ENCODE data around the gene KLHL6. TPM values are rescaled to one million over a fixed set of nuclear protein-coding genes. Genes with fewer than 3 reads are reported as not detected.

The KLHL6 gene
- total and polyA plus RNA-seq, 8 donors, result 0.19 to 4.6 (median 0.31) TPM

DNA sequence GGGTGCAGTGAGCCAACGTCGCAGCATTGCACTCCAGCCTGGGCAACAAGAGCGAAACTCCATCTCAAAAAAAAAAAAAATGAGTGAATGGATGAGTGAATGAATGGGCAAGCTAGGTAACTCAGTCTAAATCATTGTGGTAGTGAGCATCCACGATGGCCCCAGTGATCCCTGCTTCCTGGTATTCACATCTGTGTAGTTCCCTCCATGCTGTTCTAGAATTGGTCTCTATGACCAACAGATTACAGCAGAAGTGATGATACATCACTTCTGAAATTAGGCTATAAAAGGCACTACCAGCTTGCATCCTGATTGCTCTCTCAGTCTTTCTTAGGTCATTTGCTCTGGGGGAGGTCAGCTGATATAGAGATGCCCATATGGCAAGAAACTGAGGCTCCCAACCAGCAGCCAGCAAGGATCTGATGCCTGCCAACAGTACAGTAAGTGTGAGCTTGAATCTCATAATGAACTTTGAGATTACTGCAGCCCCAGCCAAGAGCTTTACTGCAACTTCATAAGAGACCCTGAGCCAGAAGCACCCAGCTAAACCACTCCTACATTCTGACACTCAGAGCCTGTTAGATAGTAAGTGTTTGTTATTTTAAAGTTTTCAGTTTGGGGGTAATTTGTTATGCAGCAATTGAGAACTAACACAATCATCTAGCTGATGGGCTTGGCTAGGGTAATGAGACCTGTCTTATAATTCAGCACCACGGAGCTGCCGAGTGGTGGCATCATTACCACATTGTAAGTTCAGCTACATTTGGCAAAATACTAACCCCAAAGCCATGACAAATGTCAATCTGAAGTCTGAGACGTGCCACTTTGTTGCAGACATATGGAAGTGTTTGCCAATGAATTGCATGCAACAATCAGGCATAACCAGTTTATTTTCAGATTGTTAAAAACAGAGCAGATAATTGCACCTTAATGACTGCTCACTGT is 53.0 kb downstream of the KLHL6 start:
- FAIRE-seq (no peak), DNase-seq (no peak), ATAC-seq (no peak)
- intact Hi-C loops (cut with DNase I), result no loop called here
- H3K27me3 ChIP-seq, result no peaks in the 10 kb centered on the region
- no peaks in the 10 kb centered on the region for H3K36me3 ChIP-seq
- H3K27ac ChIP-seq, result no peak overlapping the region
- no peak overlapping the region for H3K4me3 ChIP-seq
- no peaks in the 10 kb centered on the region for H3K9me3 ChIP-seq
- TF ChIP-seq, protein P1, sequence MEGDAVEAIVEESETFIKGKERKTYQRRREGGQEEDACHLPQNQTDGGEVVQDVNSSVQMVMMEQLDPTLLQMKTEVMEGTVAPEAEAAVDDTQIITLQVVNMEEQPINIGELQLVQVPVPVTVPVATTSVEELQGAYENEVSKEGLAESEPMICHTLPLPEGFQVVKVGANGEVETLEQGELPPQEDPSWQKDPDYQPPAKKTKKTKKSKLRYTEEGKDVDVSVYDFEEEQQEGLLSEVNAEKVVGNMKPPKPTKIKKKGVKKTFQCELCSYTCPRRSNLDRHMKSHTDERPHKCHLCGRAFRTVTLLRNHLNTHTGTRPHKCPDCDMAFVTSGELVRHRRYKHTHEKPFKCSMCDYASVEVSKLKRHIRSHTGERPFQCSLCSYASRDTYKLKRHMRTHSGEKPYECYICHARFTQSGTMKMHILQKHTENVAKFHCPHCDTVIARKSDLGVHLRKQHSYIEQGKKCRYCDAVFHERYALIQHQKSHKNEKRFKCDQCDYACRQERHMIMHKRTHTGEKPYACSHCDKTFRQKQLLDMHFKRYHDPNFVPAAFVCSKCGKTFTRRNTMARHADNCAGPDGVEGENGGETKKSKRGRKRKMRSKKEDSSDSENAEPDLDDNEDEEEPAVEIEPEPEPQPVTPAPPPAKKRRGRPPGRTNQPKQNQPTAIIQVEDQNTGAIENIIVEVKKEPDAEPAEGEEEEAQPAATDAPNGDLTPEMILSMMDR (IDR thresholded peaks at IDR 0.05), result no peak
- no peaks in the 10 kb centered on the region for H3K4me1 ChIP-seq
- WGBS, 2 donors, result 66 to 71% methylated on average over 7 of the region's 7 CpGs

DNA sequence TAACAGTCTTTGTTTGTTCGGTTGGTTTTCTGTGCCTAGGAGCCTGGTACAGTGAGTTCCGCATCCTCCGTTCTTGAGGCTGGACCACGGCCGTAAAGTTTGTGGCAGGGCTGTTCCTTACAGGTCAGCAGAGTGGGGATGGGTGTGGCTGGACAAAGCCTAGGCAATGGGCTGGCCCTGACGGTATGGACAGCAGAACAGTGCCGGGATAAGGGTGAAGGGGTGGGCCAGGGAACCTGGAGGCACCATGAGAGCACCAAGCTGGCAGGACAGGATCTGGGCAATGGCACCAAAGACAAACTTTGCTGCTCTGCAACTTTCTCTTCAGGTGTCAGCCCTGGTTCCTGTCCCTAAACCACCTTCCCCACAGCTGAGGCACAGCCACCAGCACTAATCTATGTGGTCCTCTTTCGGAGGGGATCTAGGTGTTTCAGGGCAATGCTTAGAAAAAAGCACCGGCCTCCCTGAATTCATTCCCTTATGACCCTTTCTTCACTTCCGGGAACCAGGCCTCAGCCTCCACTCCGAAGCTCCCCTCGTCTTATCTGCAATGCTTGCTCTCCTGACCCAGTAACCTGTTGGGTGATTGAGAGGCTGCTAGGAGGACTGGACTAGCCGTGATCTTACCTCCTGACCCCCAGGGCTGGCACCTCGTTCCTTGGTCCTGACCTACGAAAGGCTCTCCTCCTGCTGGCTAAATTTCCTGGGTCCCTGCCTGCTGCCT is 54.4 kb downstream of the KLHL6 start:
- FAIRE-seq, result no peak

DNA sequence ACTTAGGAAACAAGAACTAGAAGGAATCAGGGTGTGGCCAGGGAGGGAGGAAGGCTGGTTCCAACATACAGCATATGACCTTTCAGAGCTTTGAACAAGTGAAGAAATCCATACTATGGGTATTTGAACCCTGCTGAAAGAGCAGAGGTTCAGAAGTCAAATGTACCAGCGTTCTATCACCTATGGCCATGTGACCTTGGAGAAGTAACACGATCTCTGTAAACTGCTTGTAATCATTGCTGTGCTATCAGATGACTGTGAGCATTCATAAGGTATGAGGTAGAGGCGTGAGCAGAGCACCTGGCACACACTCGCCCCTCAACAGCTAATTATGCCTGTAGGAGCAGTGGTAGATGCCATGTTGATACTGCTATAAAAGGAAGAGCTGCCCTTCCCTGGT is 55.2 kb downstream of the KLHL6 start:
- 37 to 41% methylated on average over 4 of the region's 4 CpGs for WGBS, 2 donors

More for the DNA sequence above, 54.4 kb downstream of the KLHL6 start:
- Histone ChIP-seq H3K4me1 (no peaks in the 10 kb centered on the region), H3K27ac (no peak overlapping the region), H3K27me3 (no peaks in the 10 kb centered on the region), H3K4me3 (no peak overlapping the region), H3K36me3 (no peaks in the 10 kb centered on the region), H3K9me3 (no peaks in the 10 kb centered on the region)
- 88 to 95% methylated on average over 15 of the region's 15 CpGs for WGBS, 2 donors
- DNase-seq (no peak), ATAC-seq (no peak)
- TF ChIP-seq, protein P1 (IDR thresholded peaks at IDR 0.05), result no peak
- intact Hi-C loops (cut with DNase I), result no loop called here

DNA sequence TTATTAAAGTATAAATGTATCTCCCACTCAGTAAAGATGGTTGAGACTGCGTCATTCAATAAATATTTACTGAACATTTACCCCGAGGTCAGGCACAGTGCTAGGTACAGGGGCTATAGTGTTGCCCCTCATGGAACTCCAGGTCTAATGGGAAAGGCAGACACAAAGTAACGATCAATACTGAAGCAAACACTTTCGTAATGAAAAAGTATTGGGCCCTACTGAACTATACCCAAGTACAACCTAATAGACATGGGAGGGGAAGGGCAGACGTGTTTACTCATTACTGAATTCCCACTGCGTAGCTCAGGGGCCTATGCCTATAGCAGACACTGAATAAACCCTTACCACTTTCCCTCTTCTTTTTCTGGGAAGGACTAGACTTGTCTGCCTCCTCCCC is 56.9 kb downstream of the KLHL6 start:
- 64 to 76% methylated on average over 6 of the region's 6 CpGs for WGBS, 2 donors
- H3K27ac ChIP-seq, result no peak overlapping the region
- H3K9me3 ChIP-seq, result no peaks in the 10 kb centered on the region
- ATAC-seq (no peak), DNase-seq (no peak), FAIRE-seq (no peak)
- H3K27me3 ChIP-seq, result no peaks in the 10 kb centered on the region
- TF ChIP-seq, protein P1 (IDR thresholded peaks at IDR 0.05), result no peak
- H3K36me3 ChIP-seq, result no peaks in the 10 kb centered on the region
- intact Hi-C loops (cut with DNase I), result no loop called here
- H3K4me1 ChIP-seq, result no peaks in the 10 kb centered on the region
- no peak overlapping the region for H3K4me3 ChIP-seq

More for the DNA sequence above, 55.2 kb downstream of the KLHL6 start:
- DNase-seq (no peak), ATAC-seq (no peak), FAIRE-seq (no peak)
- TF ChIP-seq, protein P1 (IDR thresholded peaks at IDR 0.05), result no peak
- H3K9me3 ChIP-seq, result no peaks in the 10 kb centered on the region
- no peaks in the 10 kb centered on the region for H3K36me3 ChIP-seq
- H3K27me3 ChIP-seq, result no peaks in the 10 kb centered on the region
- H3K4me1 ChIP-seq, result no peaks in the 10 kb centered on the region
- no peak overlapping the region for H3K4me3 ChIP-seq
- no peak overlapping the region for H3K27ac ChIP-seq
- intact Hi-C loops (cut with DNase I), result no loop called here

Data from pancreas (tissue), 10 donors.